Glutamatergic neuron (in vitro differentiated cells): ENCODE measurements around the gene FSTL5. TPM values are rescaled to one million over a fixed set of nuclear protein-coding genes. Genes with fewer than 3 reads are reported as not detected.

ENCODE experiments used
- DNase-seq: peaks from one replicate; pipeline ENCODE4 v3.0.0; 2022
- H3K27ac Mint-ChIP-seq: one replicate; pipeline ENCODE4 v1.8.0; 2020; ENCODE audit warnings: mild to moderate bottlenecking, mixed read lengths, inconsistent platforms; ENCODE audit not compliant: unreplicated experiment
- H3K27me3 Mint-ChIP-seq: one replicate; pipeline ENCODE4 v1.8.0; 2020; ENCODE audit warnings: mild to moderate bottlenecking, moderate library complexity, mixed read lengths, inconsistent platforms; ENCODE audit not compliant: unreplicated experiment
- H3K36me3 Mint-ChIP-seq: one replicate; pipeline ENCODE4 v1.8.0; 2020; ENCODE audit warnings: mild to moderate bottlenecking, mixed read lengths, inconsistent platforms; ENCODE audit not compliant: unreplicated experiment
- H3K4me1 Mint-ChIP-seq: one replicate; pipeline ENCODE4 v1.8.0; 2020; ENCODE audit warnings: mild to moderate bottlenecking, low read depth, mixed read lengths, inconsistent platforms; ENCODE audit not compliant: unreplicated experiment
- H3K4me3 Mint-ChIP-seq: one replicate; pipeline ENCODE4 v1.8.0; 2020; ENCODE audit warnings: mild to moderate bottlenecking, mixed read lengths, inconsistent platforms; ENCODE audit not compliant: unreplicated experiment
- H3K9me3 Mint-ChIP-seq: one replicate; pipeline ENCODE4 v1.8.0; 2020; ENCODE audit warnings: mild to moderate bottlenecking, moderate library complexity, mixed read lengths, inconsistent platforms; ENCODE audit not compliant: unreplicated experiment
- CTCF ChIP-seq: fragments of 200-600 bp; sonication (generic); IDR thresholded peaks from one replicate; pipeline ENCODE4 v1.5.0; 2021; ENCODE audit not compliant: partially characterized antibody, unreplicated experiment
- total RNA-seq: library from RNA; stranded (reverse); fragmentation: NEBNext Ultra II Directional; extraction: Animal tissue kit (Norgen Biotek cat#: 25700); gene quantifications from one replicate; pipeline ENCODE4 v1.2.1, GENCODE V29; 2021; ENCODE audit not compliant: unreplicated experiment

The FSTL5 gene
- total RNA-seq, 1 donor from 2014 or later: 9.2 TPM

- no peak for TF ChIP-seq CTCF
- no peaks in the 10 kb centered on the region for H3K4me1 Mint-ChIP-seq
- no peak for DNase-seq
- no peak overlapping the region for H3K27ac Mint-ChIP-seq
- H3K9me3 Mint-ChIP-seq: no peaks in the 10 kb centered on the region
- no peaks in the 10 kb centered on the region for H3K36me3 Mint-ChIP-seq
- no peak overlapping the region for H3K4me3 Mint-ChIP-seq
- peaks cover 2% of the 10 kb centered on the region for H3K27me3 Mint-ChIP-seq
These were observed 744.0 kb downstream of the FSTL5 start for GRCh38 chr4:161419822-161420221.

GRCh38 chr4:161411901-161412300, 751.9 kb downstream of the FSTL5 start:
- no peak overlapping the region for H3K27ac Mint-ChIP-seq
- no peaks in the 10 kb centered on the region for H3K36me3 Mint-ChIP-seq
- DNase-seq: no peak
- no peak overlapping the region for H3K4me3 Mint-ChIP-seq
- no peak for TF ChIP-seq CTCF
- H3K27me3 Mint-ChIP-seq: no peaks in the 10 kb centered on the region
- no peaks in the 10 kb centered on the region for H3K4me1 Mint-ChIP-seq
- no peaks in the 10 kb centered on the region for H3K9me3 Mint-ChIP-seq

GRCh38 chr4:161404346-161405110, 759.3 kb downstream of the FSTL5 start:
- no peak overlapping the region for H3K27ac Mint-ChIP-seq
- no peaks in the 10 kb centered on the region for H3K36me3 Mint-ChIP-seq
- DNase-seq: no peak
- no peaks in the 10 kb centered on the region for H3K27me3 Mint-ChIP-seq
- H3K4me3 Mint-ChIP-seq: no peak overlapping the region
- no peaks in the 10 kb centered on the region for H3K9me3 Mint-ChIP-seq
- no peak for TF ChIP-seq CTCF
- no peaks in the 10 kb centered on the region for H3K4me1 Mint-ChIP-seq

GRCh38 chr4:161403781-161404180, 760.0 kb downstream of the FSTL5 start:
- H3K36me3 Mint-ChIP-seq: no peaks in the 10 kb centered on the region
- TF ChIP-seq CTCF: no peak
- H3K4me1 Mint-ChIP-seq: no peaks in the 10 kb centered on the region
- no peak for DNase-seq
- H3K27ac Mint-ChIP-seq: no peak overlapping the region
- no peaks in the 10 kb centered on the region for H3K27me3 Mint-ChIP-seq
- no peaks in the 10 kb centered on the region for H3K9me3 Mint-ChIP-seq
- H3K4me3 Mint-ChIP-seq: no peak overlapping the region

GRCh38 chr4:161393602-161394001, 770.2 kb downstream of the FSTL5 start:
- H3K4me3 Mint-ChIP-seq: no peak overlapping the region

More at GRCh38 chr4:161393602-161394001, 770.2 kb downstream of the FSTL5 start:
- Mint-ChIP-seq H3K4me1 (peaks cover 4% of the 10 kb centered on the region), H3K27ac (no peak overlapping the region), H3K36me3 (no peaks in the 10 kb centered on the region), H3K9me3 (no peaks in the 10 kb centered on the region), H3K27me3 (no peaks in the 10 kb centered on the region)
- TF ChIP-seq CTCF: no peak
- DNase-seq: no peak
